GM12878 (cell line): ENCODE results near the gene DIS3L2. TPM values are rescaled to one million over a fixed set of nuclear protein-coding genes. Genes with fewer than 3 reads are reported as not detected.
A peak's percentile ranks its signal among the peaks of the same experiment; 100 is the strongest.

ENCODE experiments used
- ATAC-seq: fragments of 200-7000 bp; cut with Tn5 transposase; 3 replicates; pipeline ENCODE4 v1.9.1; 2020; ENCODE audit warnings: mild to moderate bottlenecking, moderate library complexity
- BruUV-seq: library from RNA; stranded (reverse); fragments of 400-500 nt; replicated peaks from 2 replicates; lab custom pipeline; 2021; lab: Mats Ljungman, UMichigan
- CTCF ChIA-PET: fragments of 300-600 bp; sonication (Branson Sonifier 250); formaldehyde crosslinking; extraction: SDS; loops from one replicate; lab custom pipeline; 2021; ENCODE audit warnings: inconsistent platforms; lab: Yijun Ruan, JAX
- POLR2A ChIA-PET: fragments of 350-600 bp; formaldehyde crosslinking; extraction: SDS; loops from one replicate; lab custom pipeline; 2021; ENCODE audit warnings: inconsistent platforms; lab: Charles Lee
- RAD21 ChIA-PET: fragments of 300-600 bp; sonication (Branson Sonifier 250); formaldehyde crosslinking; loops from one replicate; lab custom pipeline; 2023; ENCODE audit warnings: antibody characterized with exemption; ENCODE audit not compliant: unreplicated experiment; lab: Charles Lee
- SMC1A ChIA-PET: fragments of 300-600 bp; sonication (Branson Sonifier 250); formaldehyde crosslinking; loops from one replicate; lab custom pipeline; 2023; ENCODE audit not compliant: unreplicated experiment, uncharacterized antibody; lab: Charles Lee
- DNase-seq: peaks from one replicate; pipeline ENCODE4 v3.0.0-alpha.2; 2011; ENCODE audit warnings: low read depth, low spot score
- FAIRE-seq: peaks from 3 replicates; lab custom pipeline; 2011; peaks lifted over from hg19 to GRCh38; lab: Jason Lieb, UNC
- H2AFZ ChIP-seq: 2 replicates; pipeline ENCODE4 v1.6.0; 2011; ENCODE audit warnings: low read depth, low read length, control low read depth; ENCODE audit not compliant: control insufficient read depth
- H3K27ac ChIP-seq: 2 replicates; pipeline ENCODE4 v1.5.1; 2011; ENCODE audit warnings: control low read depth; ENCODE audit not compliant: control insufficient read depth, insufficient read depth
- H3K27me3 ChIP-seq, 2 experiments: replicated peaks in 1 of 2; 2 replicates each; pipeline versions ENCODE4 v1.6.0 to v1.6.1; 2011; ENCODE audit warnings: low read length in 1 of 2; ENCODE audit not compliant: control insufficient read depth in 2 of 2, insufficient read depth in 2 of 2
- H3K36me3 ChIP-seq, 2 experiments: 2 replicates each; pipeline ENCODE4 v1.5.1; 2011; ENCODE audit warnings: low read length in 1 of 2; ENCODE audit not compliant: control insufficient read depth in 2 of 2, insufficient read depth in 2 of 2
- H3K4me1 ChIP-seq: 2 replicates; pipeline ENCODE4 v1.6.1; 2011; ENCODE audit warnings: mild to moderate bottlenecking, low read length, moderate library complexity, mixed read lengths; ENCODE audit not compliant: control insufficient read depth, insufficient read depth
- H3K4me2 ChIP-seq: 2 replicates; pipeline ENCODE4 v1.6.0; 2011; ENCODE audit warnings: control low read depth; ENCODE audit not compliant: control insufficient read depth, insufficient read depth
- H3K4me3 ChIP-seq: fragments of 200-600 bp; sonication (generic); 2 replicates; pipeline ENCODE4 v1.5.1; 2016
- H3K79me2 ChIP-seq: 2 replicates; pipeline ENCODE4 v1.6.0; 2011; ENCODE audit warnings: low read length; ENCODE audit not compliant: control insufficient read depth, insufficient read depth
- H3K9ac ChIP-seq: 2 replicates; pipeline ENCODE4 v1.8.0; 2011; ENCODE audit warnings: low read length, control low read depth, mixed read lengths; ENCODE audit not compliant: control insufficient read depth, insufficient read depth
- H3K9me3 ChIP-seq: replicated peaks from 3 replicates; pipeline ENCODE4 v1.5.1; 2011; ENCODE audit warnings: mild to moderate bottlenecking, low read length; ENCODE audit not compliant: control insufficient read depth, insufficient read depth
- H4K20me1 ChIP-seq: 2 replicates; pipeline ENCODE4 v1.6.0; 2011; ENCODE audit not compliant: control insufficient read depth, insufficient read depth
- CBFB ChIP-seq: IDR thresholded peaks from 2 replicates; pipeline ENCODE4 v1.6.1; 2016; ENCODE audit warnings: antibody characterized with exemption, low read depth
- CHD4 ChIP-seq: fragments of 200-600 bp; sonication (generic); IDR thresholded peaks from 2 replicates; pipeline ENCODE4 v1.6.1; 2016; ENCODE audit warnings: mild to moderate bottlenecking
- HDAC2 ChIP-seq: fragments of 200-600 bp; sonication (generic); IDR thresholded peaks from 2 replicates; pipeline ENCODE4 v1.6.1; 2017
- IKZF1 ChIP-seq: fragments of 450-650 bp; conservative IDR thresholded peaks from 2 replicates; pipeline ENCODE4 v1.6.1; 2017; ENCODE audit warnings: antibody characterized with exemption, mild to moderate bottlenecking
- KLF5 ChIP-seq: fragments of 450-650 bp; IDR thresholded peaks from 2 replicates; pipeline ENCODE4 v1.6.1; 2014; ENCODE audit warnings: mild to moderate bottlenecking; ENCODE audit not compliant: partially characterized antibody
- NFYA ChIP-seq: IDR thresholded peaks from 2 replicates; pipeline ENCODE4 v1.6.1; 2011; ENCODE audit warnings: low read depth, mild to moderate bottlenecking, low read length, improper control_type of control experiment, borderline replicate concordance
- PML ChIP-seq: IDR thresholded peaks from 2 replicates; pipeline ENCODE4 v1.6.1; 2012; ENCODE audit warnings: low read length, inconsistent platforms
- POLR2AphosphoS2 ChIP-seq: IDR thresholded peaks from 2 replicates; pipeline ENCODE4 v1.6.1; 2011; ENCODE audit warnings: low read depth, mild to moderate bottlenecking, low read length, improper control_type of control experiment, moderate library complexity
- RCOR1 ChIP-seq: conservative IDR thresholded peaks from 2 replicates; pipeline ENCODE4 v1.6.1; 2012; ENCODE audit warnings: low read depth, low read length, improper control_type of control experiment
- SMC3 ChIP-seq: IDR thresholded peaks from 2 replicates; pipeline ENCODE4 v1.6.1; 2011; ENCODE audit warnings: low read length, improper control_type of control experiment, borderline replicate concordance
- WGBS: methylation state at CpG from one replicate; pipeline ENCODE4 v1.1.6; 2016; ENCODE audit warnings: low lambda C conversion rate; ENCODE audit not compliant: insufficient replicate concordance, insufficient coverage; ENCODE audit errors: missing lambda C conversion rate; 5-methylcytosine and 5-hydroxymethylcytosine counted together
- in situ Hi-C: fragments of 300-500 bp; cut with MboI; formaldehyde crosslinking; loops from 9 replicates; pipeline ENCODE4 v1.14.3; 2018; ENCODE audit warnings: mixed read lengths
- intact Hi-C: fragments of 100-400 bp; cut with micrococcal nuclease; formaldehyde crosslinking; loops from one replicate; pipeline ENCODE4 v1.14.2; 2022; ENCODE audit not compliant: unreplicated experiment
- polyA plus RNA-seq, 11 experiments: library from polyadenylated mRNA; depleted of rRNA in 4 of 11; unstranded in 6 of 11; stranded (reverse) in 5 of 11; fragments of >200 nt; fragmentation: Nextera tagmentation in 4 of 11; fragmentation: Illumina TruSeq in 1 of 11; extraction: Ambion mirVana in 4 of 11; extraction: Trizol in 1 of 11; gene quantifications; 1 replicate in 1 of 11; 2 replicates in 10 of 11; pipeline versions ENCODE4 v1.2.1 to v1.2.3, GENCODE V29; 2011 to 2016; ENCODE audit warnings: inconsistent platforms in 2 of 11, missing spikeins in 2 of 11, low read depth in 1 of 11
- total RNA-seq, 4 experiments: library from RNA; depleted of rRNA in 3 of 4; stranded (reverse); fragments of >200 nt in 3 of 4; fragmentation: Illumina TruSeq in 1 of 4; extraction: Trizol in 1 of 4; gene quantifications; 2 replicates each; pipeline versions ENCODE4 v1.2.1 to v1.2.3, GENCODE V29; 2013 to 2021
- TF ChIP-seq, protein P1 (sequence below): IDR thresholded peaks from 2 replicates; pipeline ENCODE4 v1.6.1; 2011; ENCODE audit warnings: low read depth, low read length, improper control_type of control experiment, borderline replicate concordance
- TF ChIP-seq, protein P2 (sequence below): fragments of 450-650 bp; formaldehyde crosslinking; IDR thresholded peaks from 2 replicates; pipeline ENCODE4 v1.4.0; 2022; ENCODE audit warnings: mild to moderate bottlenecking, moderate library complexity
- TF ChIP-seq, protein P3 (sequence below): fragments of 450-650 bp; IDR thresholded peaks from 2 replicates; pipeline ENCODE4 v1.6.1; 2014; ENCODE audit warnings: mild to moderate bottlenecking
- TF ChIP-seq, protein P4 (sequence below): IDR thresholded peaks from 2 replicates; pipeline ENCODE4 v1.6.1; 2012; ENCODE audit warnings: low read length, inconsistent platforms
- TF ChIP-seq, protein P5 (sequence below): fragments of 450-650 bp; IDR thresholded peaks from 2 replicates; pipeline ENCODE4 v1.6.1; 2016; ENCODE audit warnings: mild to moderate bottlenecking

The DIS3L2 gene
- total and polyA plus RNA-seq, 10 of the 15 experiments (the other 5 are each of a cell fraction or from before 2014, with no cell fraction given), result 3.5 to 27.1 (median 16.0) TPM

DNA sequence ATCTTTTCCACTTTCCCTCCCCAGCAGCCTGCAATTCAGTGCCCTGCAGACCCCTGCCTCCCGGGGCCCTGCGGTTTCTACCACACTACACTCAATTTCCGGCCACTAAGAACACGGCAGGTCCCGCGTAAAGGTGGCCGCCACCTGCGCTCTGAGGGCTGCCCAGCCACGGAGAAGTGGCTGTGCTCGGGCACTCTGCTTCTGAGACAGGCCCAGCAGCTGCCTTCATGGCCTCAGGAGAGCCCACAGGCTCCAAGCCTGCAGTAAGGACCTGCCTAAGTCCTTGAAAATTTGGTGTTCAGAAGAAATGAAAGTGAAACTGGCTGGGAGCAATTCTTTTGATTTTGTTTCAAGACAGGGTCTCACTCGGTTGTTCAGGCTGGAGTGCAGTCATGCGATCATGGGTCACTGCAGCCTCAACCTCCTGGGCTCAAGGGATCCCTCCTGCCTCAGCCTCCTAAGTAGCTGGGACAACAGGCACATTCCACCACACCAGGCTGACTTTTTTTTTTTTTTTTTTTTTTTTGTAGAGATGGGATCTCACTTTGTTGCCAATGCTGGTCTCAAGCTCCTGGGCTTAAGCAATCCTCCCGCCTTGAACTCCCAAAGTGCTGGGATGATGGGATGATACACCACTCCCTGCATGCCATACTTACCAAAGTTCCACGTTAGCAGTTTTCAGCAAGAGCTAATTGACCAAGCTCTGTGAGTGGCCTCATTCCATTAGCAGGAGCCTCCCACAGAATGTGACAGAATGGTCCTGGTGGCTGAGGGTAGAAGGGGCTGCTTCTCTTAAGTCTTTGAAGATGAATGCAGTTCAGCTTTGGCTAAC is 402.5 kb downstream of the DIS3L2 start:
- in situ Hi-C loops, result no loop called here
- DNase-seq, result peak; percentile 24
- TF ChIP-seq KLF5 (no peak), NFYA (no peak), HDAC2 (no peak), RCOR1 (no peak), SMC3 (no peak), CBFB (0 out of 2 replicates have a peak, but pooled peaks have one; percentile 34), CHD4 (no peak), POLR2AphosphoS2 (no peak), IKZF1 (peak; percentile 17; the same call in 1 of the 2 replicates), PML (no peak)
- TF ChIP-seq, protein P1, sequence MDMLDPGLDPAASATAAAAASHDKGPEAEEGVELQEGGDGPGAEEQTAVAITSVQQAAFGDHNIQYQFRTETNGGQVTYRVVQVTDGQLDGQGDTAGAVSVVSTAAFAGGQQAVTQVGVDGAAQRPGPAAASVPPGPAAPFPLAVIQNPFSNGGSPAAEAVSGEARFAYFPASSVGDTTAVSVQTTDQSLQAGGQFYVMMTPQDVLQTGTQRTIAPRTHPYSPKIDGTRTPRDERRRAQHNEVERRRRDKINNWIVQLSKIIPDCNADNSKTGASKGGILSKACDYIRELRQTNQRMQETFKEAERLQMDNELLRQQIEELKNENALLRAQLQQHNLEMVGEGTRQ, result no peak
- TF ChIP-seq, protein P2, sequence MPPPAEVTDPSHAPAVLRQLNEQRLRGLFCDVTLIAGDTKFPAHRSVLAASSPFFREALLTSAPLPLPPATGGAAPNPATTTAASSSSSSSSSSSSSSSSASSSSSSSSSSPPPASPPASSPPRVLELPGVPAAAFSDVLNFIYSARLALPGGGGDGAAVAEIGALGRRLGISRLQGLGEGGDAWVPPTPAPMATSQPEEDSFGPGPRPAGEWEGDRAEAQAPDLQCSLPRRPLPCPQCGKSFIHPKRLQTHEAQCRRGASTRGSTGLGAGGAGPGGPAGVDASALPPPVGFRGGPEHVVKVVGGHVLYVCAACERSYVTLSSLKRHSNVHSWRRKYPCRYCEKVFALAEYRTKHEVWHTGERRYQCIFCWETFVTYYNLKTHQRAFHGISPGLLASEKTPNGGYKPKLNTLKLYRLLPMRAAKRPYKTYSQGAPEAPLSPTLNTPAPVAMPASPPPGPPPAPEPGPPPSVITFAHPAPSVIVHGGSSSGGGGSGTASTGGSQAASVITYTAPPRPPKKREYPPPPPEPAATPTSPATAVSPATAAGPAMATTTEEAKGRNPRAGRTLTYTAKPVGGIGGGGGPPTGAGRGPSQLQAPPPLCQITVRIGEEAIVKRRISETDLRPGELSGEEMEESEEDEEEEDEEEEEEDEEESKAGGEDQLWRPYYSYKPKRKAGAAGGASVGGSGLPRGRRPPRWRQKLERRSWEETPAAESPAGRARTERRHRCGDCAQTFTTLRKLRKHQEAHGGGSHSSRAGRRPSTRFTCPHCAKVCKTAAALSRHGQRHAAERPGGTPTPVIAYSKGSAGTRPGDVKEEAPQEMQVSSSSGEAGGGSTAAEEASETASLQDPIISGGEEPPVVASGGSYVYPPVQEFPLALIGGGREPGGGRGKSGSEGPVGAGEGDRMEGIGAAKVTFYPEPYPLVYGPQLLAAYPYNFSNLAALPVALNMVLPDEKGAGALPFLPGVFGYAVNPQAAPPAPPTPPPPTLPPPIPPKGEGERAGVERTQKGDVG (CRISPR knock-in tag), result no peak
- TF ChIP-seq, protein P3, sequence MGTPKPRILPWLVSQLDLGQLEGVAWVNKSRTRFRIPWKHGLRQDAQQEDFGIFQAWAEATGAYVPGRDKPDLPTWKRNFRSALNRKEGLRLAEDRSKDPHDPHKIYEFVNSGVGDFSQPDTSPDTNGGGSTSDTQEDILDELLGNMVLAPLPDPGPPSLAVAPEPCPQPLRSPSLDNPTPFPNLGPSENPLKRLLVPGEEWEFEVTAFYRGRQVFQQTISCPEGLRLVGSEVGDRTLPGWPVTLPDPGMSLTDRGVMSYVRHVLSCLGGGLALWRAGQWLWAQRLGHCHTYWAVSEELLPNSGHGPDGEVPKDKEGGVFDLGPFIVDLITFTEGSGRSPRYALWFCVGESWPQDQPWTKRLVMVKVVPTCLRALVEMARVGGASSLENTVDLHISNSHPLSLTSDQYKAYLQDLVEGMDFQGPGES, result no peak
- TF ChIP-seq, protein P4, sequence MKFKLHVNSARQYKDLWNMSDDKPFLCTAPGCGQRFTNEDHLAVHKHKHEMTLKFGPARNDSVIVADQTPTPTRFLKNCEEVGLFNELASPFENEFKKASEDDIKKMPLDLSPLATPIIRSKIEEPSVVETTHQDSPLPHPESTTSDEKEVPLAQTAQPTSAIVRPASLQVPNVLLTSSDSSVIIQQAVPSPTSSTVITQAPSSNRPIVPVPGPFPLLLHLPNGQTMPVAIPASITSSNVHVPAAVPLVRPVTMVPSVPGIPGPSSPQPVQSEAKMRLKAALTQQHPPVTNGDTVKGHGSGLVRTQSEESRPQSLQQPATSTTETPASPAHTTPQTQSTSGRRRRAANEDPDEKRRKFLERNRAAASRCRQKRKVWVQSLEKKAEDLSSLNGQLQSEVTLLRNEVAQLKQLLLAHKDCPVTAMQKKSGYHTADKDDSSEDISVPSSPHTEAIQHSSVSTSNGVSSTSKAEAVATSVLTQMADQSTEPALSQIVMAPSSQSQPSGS, result no peak
- TF ChIP-seq, protein P5, sequence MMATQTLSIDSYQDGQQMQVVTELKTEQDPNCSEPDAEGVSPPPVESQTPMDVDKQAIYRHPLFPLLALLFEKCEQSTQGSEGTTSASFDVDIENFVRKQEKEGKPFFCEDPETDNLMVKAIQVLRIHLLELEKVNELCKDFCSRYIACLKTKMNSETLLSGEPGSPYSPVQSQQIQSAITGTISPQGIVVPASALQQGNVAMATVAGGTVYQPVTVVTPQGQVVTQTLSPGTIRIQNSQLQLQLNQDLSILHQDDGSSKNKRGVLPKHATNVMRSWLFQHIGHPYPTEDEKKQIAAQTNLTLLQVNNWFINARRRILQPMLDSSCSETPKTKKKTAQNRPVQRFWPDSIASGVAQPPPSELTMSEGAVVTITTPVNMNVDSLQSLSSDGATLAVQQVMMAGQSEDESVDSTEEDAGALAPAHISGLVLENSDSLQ, result no peak

More for the DNA sequence above, 402.5 kb downstream of the DIS3L2 start:
- ChIA-PET SMC1A (interaction anchor here (0.7 to 1.3 kb wide), 3 partner anchors 9 to 43 kb away, joined by 3 to 4 read pairs (median 3); no protein-coding TSS in a partner anchor), RAD21 (no interaction called here), CTCF (interaction anchor here (0.6 to 1.3 kb wide), 4 partner anchors 38 to 458 kb away, joined by 3 read pairs; no protein-coding TSS in a partner anchor), POLR2A (no interaction called here)
- Histone ChIP-seq H3K27ac (no peak overlapping the region; the same call in 1 of the 2 replicates), H3K9me3 (no peaks in the 10 kb centered on the region; the same call in 2 of the 3 replicates), H2AFZ (peak overlapping the region; percentile 82), H3K27me3 (no peaks in the 10 kb centered on the region), H3K36me3 (no peaks in the 10 kb centered on the region), H3K9ac (peak overlapping the region; percentile 34; the same call in 1 of the 2 replicates), H4K20me1 (no peaks in the 10 kb centered on the region), H3K4me3 (peak overlapping the region; percentile 70), H3K4me2 (peak overlapping the region; percentile 87), H3K79me2 (no peaks in the 10 kb centered on the region), H3K4me1 (peaks cover 9% of the 10 kb centered on the region)
- intact Hi-C loops, result no loop called here
- FAIRE-seq (peak; percentile 41), ATAC-seq (peak; percentile 70)
- WGBS, result 4% methylated on average over 14 of the region's 14 CpGs
- no TSS peak for BruUV-seq
